NCI-H748 (cell line): ENCODE results near the gene MSL3B.

Experiments
- DNase-seq: peaks from one replicate; lab custom pipeline; 2025; ENCODE audit not compliant: unreplicated experiment; lab: John Stamatoyannopoulos, UW

Gene MSL3B

GRCh38 chr2:233835230-233836186 lies 32.7 kb downstream of the MSL3B start:
- DNase-seq: no peak

- no peak for DNase-seq
Observed at GRCh38 chr2:233833345-233833744, 34.8 kb downstream of the MSL3B start.

- peak; percentile 62 for DNase-seq
Observed at GRCh38 chr2:233832869-233833311, 35.3 kb downstream of the MSL3B start.

GRCh38 chr2:233832414-233832813 lies 35.8 kb downstream of the MSL3B start:
- DNase-seq: no peak

- DNase-seq: no peak
Observed at GRCh38 chr2:233831861-233832260, 36.3 kb downstream of the MSL3B start.

GRCh38 chr2:233831011-233831721 lies 37.0 kb downstream of the MSL3B start:
- DNase-seq: no peak

GRCh38 chr2:233830111-233830802 lies 37.9 kb downstream of the MSL3B start:
- DNase-seq: no peak

GRCh38 chr2:233829193-233830110 lies 38.7 kb downstream of the MSL3B start:
- no peak for DNase-seq

GRCh38 chr2:233828546-233829192 lies 39.5 kb downstream of the MSL3B start:
- no peak for DNase-seq

- DNase-seq: no peak
Observed at GRCh38 chr2:233824373-233824772, 43.8 kb downstream of the MSL3B start.

GRCh38 chr2:233823731-233824121 lies 44.5 kb downstream of the MSL3B start:
- no peak for DNase-seq

GRCh38 chr2:233822781-233823730 lies 45.1 kb downstream of the MSL3B start:
- no peak for DNase-seq

- DNase-seq: no peak
Observed at GRCh38 chr2:233822101-233822771, 46.0 kb downstream of the MSL3B start.

GRCh38 chr2:233821709-233822100 lies 46.5 kb downstream of the MSL3B start:
- DNase-seq: no peak

- no peak for DNase-seq
Observed at GRCh38 chr2:233821196-233821595, 47.0 kb downstream of the MSL3B start.

GRCh38 chr2:233820774-233821105 lies 47.4 kb downstream of the MSL3B start:
- DNase-seq: no peak

GRCh38 chr2:233819884-233820773 lies 48.1 kb downstream of the MSL3B start:
- no peak for DNase-seq
